ENCODE measurements around the gene ERP44.
"Not testable (repeated sequence)": the region's sequence is repeated elsewhere in the genome, so short reads cannot be mapped to it uniquely, and the experiment has no call there.

Gene ERP44

GRCh38 chr9:100011062-100011681 lies 87.6 kb downstream of the ERP44 start:
- peak; percentile 39 for DNase-seq (ENCODE audit: low read depth)

- DNase-seq (ENCODE audit: low read depth) = no peak
Measured at GRCh38 chr9:99999797-100000196, 99.0 kb downstream of the ERP44 start.

- no peak for DNase-seq (ENCODE audit: low read depth)
Measured at GRCh38 chr9:99998866-99999265, 99.9 kb downstream of the ERP44 start.

GRCh38 chr9:99998266-99998665 lies 100.5 kb downstream of the ERP44 start:
- no peak for DNase-seq (ENCODE audit: low read depth)

- DNase-seq (ENCODE audit: low read depth) = not testable (repeated sequence)
Measured at GRCh38 chr9:99990508-99990907, 108.3 kb downstream of the ERP44 start.

- no peak for DNase-seq (ENCODE audit: low read depth)
Measured at GRCh38 chr9:99986642-99987041, 112.2 kb downstream of the ERP44 start.

GRCh38 chr9:99980598-99980997 lies 118.2 kb downstream of the ERP44 start:
- DNase-seq (ENCODE audit: low read depth) = no peak

- no peak for DNase-seq (ENCODE audit: low read depth)
Measured at GRCh38 chr9:99978221-99978620, 120.6 kb downstream of the ERP44 start.

GRCh38 chr9:99977033-99977792 lies 121.6 kb downstream of the ERP44 start:
- DNase-seq (ENCODE audit: low read depth) = no peak

GRCh38 chr9:99973455-99973854 lies 125.3 kb downstream of the ERP44 start:
- DNase-seq (ENCODE audit: low read depth) = no peak

GRCh38 chr9:99971410-99971809 lies 127.4 kb downstream of the ERP44 start:
- DNase-seq (ENCODE audit: low read depth) = no peak

- DNase-seq (ENCODE audit: low read depth) = no peak
Measured at GRCh38 chr9:99970481-99970880, 128.3 kb downstream of the ERP44 start.

GRCh38 chr9:99967457-99967856 lies 131.3 kb downstream of the ERP44 start:
- no peak for DNase-seq (ENCODE audit: low read depth)

GRCh38 chr9:99966716-99967115 lies 132.1 kb downstream of the ERP44 start:
- no peak for DNase-seq (ENCODE audit: low read depth)

GRCh38 chr9:99966001-99966400 lies 132.8 kb downstream of the ERP44 start:
- DNase-seq (ENCODE audit: low read depth) = no peak

GRCh38 chr9:99964336-99964735 lies 134.5 kb downstream of the ERP44 start:
- DNase-seq (ENCODE audit: low read depth) = no peak

- no peak for DNase-seq (ENCODE audit: low read depth)
Measured at GRCh38 chr9:99962680-99963261, 136.0 kb downstream of the ERP44 start.

GRCh38 chr9:99955606-99956005 lies 143.2 kb downstream of the ERP44 start:
- DNase-seq (ENCODE audit: low read depth) = no peak

GRCh38 chr9:99954819-99955218 lies 144.0 kb downstream of the ERP44 start:
- DNase-seq (ENCODE audit: low read depth) = no peak

GRCh38 chr9:99953861-99954507 lies 144.8 kb downstream of the ERP44 start:
- DNase-seq (ENCODE audit: low read depth) = no peak

- DNase-seq (ENCODE audit: low read depth) = no peak
Measured at GRCh38 chr9:99948896-99949295, 149.9 kb downstream of the ERP44 start.

GRCh38 chr9:99948482-99948881 lies 150.3 kb downstream of the ERP44 start:
- no peak for DNase-seq (ENCODE audit: low read depth)

GRCh38 chr9:99947395-99947794 lies 151.4 kb downstream of the ERP44 start:
- DNase-seq (ENCODE audit: low read depth) = no peak

Measured in activated T-cell treated with anti-CD3 and anti-CD28 coated beads for 24 hours (primary cell).